GM18502 (cell line): ENCODE data around the gene MOB3C.

Experiments
- ATAC-seq: cut with Tn5 transposase; IDR thresholded peaks from one replicate; pipeline ENCODE4 v1.9.1; 2021; ENCODE audit warnings: mild to moderate bottlenecking; ENCODE audit not compliant: unreplicated experiment, poor library complexity

Gene MOB3C

DNA sequence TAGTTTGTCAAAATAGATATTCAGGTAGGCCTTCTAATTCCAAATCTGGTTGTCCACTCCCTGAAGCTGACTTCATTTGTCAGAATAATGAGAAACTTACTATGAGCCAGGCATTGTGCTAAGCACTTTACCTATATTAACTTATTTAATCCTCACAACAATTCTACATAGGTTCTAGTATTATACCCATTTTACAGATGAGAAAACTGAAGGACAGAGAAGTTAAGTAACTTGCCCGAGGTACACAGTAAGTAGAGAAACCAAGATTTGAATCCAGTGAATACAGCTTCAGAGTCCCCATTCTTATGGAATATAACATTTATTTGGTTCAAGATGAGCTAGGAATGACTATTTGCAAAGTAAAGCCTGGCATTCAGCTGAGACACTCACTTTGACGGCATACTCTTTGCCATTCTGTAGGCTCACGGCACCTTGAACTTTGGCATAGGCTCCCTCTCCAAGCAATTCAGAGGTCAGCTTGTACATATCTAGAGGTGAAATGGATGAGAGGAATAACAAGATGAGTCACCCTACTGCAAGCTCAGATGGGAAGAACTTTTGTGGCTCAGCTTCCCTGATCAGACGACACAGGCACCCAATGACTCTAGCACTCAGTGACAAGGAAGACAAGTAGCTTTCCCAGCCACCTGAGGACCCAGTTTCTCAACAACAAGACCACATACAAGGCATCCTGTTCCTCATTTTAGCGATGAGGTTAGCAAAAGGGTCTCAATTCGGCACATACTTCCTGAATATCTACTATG lies 36.3 kb downstream of the MOB3C start:
- no peak for ATAC-seq

GRCh38 chr1:46577671-46578070 lies 38.9 kb downstream of the MOB3C start:
- ATAC-seq, result no peak

GRCh38 chr1:46576596-46576995 lies 40.0 kb downstream of the MOB3C start:
- no peak for ATAC-seq

GRCh38 chr1:46575778-46576177 lies 40.8 kb downstream of the MOB3C start:
- no peak for ATAC-seq

- ATAC-seq, result no peak
These were observed 41.3 kb downstream of the MOB3C start for GRCh38 chr1:46575300-46575699.

DNA sequence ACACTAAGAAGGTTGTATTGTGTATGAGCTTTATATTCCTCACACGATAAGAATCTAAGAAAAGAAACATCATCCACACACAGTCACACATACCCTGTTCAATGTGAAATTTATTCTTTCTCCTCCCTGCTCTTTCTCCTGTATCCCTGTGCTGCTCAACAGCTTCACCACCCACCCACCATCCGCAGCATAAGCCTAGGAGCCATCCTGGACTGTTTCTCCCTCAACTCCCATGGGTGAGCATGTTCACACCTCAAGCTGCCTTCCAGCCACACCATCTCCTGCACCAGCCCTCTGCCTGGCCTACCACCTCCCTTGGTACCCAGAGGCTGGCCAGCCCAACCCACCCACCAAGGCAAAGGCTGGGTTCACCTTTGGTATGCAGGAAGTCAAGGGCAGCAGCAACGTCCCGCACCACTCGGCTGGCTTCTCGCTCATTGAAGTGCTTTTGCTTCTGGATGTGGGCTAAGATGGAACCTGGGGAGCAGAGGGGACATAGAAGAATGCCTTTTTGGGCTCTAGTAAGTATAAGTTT lies 44.9 kb downstream of the MOB3C start:
- no peak for ATAC-seq

DNA sequence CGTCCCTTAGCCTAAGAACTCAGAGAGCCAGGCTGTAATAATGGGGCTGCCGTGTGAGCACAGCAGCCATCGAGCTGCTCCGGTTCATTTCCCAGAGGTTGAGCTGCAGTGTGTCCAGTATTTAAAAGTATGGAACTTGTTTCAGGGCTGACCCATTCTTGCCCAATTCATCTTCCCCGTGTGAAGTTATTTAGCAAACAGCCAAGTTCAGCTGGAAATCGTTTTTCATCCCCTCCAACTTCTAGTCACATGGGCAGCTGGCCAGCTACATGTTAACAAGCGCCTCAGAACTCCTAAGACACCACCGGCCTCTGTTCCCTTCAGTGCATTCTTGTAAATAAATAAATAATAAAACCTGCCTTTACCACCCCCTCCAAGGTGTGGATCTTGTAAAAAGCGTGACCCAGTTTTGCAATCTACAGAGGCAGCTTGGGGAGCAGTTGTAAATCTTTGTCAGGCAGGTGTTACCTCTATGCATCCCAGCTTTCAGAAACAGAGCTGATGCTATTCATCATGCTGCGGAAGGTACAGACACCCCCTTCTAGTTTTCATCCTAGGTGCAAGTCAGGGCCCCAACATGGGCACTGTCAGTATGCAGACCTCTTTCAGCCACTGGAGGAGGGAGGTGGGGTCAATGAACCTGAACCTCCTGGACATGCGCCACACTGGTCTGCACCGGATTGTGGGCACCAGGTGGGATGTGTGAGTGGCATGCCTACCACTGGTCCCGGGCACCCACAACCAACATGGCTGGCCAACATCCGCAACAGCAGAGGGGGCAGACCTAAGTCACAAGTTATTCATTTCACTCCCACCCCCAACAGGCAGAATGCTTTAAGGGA lies 46.5 kb downstream of the MOB3C start:
- no peak for ATAC-seq

- no peak for ATAC-seq
These were observed 47.5 kb downstream of the MOB3C start for GRCh38 chr1:46569116-46569515.

DNA sequence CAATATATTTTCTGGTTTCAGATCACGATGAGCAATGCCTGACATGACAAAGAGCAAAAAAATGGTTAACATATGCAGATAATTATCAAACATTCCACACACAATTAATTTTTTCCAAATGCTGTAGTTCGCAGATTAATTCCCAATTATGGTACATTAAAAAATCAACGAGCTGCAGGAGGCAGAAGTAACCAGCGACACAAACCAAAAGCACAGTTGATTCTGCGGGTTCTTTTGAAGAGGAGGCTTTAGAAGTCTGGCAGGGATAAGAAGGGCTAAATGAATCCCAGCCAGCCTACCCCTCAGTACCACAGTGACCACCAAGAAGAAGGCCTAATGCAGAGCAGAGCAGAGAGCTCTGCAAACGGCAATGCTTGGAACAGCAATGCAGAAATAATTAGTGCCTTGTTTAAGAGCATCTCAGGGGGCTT lies 48.1 kb downstream of the MOB3C start:
- ATAC-seq, result no peak

DNA sequence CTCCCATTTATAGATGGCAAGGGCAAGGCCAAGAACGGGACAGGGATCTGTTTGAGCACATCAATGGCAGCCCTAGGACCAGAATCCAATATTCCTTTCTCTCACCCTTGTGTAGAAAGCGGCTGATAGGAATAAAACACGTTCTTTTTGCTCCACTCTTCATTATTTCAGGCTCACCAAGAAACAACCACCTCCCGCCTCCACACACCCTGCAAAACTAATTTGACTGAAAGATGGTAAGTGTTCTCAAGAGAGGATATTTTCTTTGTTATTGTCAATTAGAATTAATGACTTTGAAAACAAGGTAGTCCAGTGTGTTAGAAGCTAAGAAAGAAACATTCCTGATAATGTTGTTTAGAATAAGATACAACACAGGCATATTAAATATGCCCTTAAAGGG lies 53.3 kb downstream of the MOB3C start:
- ATAC-seq, result no peak

- ATAC-seq, result no peak
These were observed 54.1 kb downstream of the MOB3C start for GRCh38 chr1:46562498-46562897.

- no peak for ATAC-seq
These were observed 57.6 kb downstream of the MOB3C start for GRCh38 chr1:46558966-46559365.

DNA sequence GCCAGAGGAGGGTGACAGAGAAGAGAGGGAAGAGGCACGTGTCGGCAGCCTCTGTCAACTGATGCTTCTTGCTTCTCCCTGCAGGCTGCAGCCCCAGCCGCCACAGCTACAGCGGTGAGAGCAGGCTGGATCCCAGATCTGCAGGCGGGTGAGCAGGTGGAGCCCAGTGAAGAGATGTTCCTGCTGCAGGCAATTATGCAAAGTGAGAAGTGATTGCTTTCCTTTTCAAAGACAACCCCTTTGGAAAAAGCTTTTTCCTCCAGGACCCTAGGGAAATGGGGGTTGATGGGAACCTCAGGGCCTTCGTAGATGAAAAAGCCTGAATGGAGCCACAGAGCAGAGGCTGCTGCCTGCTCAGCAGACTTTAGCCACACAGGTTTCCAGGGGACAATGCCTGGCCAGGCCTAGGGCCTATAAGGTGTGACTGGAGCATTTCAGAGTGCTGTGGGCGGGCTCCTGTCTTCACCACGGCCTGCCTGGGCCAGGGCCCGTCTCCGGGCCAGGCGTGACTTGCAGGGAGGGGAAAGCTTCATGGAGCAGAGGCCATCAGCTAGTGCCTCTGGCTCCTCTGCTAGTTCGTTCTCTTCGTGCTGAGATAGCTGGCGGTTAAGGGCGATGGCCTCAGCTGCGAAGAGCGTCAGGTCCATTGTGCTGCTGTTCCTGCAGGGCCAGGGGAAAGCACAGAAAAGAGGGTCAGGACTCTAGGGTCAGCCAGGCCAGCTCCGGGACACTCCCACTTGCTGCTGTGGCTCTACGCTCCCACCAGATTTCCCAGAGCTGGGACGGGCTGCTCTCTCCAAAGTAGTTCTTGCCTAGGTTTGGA lies 58.3 kb downstream of the MOB3C start:
- ATAC-seq, result no peak
